ENCODE results near the gene CHRNB1.

The CHRNB1 gene

GRCh38 chr17:7444682-7445618 lies at the start of gene CHRNB1:
Gene CHRNB1, plus strand, starts transcription at chr17:7445061. Its CDS starts 67 bp downstream, at chr17:7445128.
- no peak for DNase-seq

- DNase-seq = no peak
These were observed 48.7 kb upstream of the CHRNB1 start for GRCh38 chr17:7396147-7396546.

GRCh38 chr17:7398612-7399011 lies 46.2 kb upstream of the CHRNB1 start:
- DNase-seq = no peak

DNA sequence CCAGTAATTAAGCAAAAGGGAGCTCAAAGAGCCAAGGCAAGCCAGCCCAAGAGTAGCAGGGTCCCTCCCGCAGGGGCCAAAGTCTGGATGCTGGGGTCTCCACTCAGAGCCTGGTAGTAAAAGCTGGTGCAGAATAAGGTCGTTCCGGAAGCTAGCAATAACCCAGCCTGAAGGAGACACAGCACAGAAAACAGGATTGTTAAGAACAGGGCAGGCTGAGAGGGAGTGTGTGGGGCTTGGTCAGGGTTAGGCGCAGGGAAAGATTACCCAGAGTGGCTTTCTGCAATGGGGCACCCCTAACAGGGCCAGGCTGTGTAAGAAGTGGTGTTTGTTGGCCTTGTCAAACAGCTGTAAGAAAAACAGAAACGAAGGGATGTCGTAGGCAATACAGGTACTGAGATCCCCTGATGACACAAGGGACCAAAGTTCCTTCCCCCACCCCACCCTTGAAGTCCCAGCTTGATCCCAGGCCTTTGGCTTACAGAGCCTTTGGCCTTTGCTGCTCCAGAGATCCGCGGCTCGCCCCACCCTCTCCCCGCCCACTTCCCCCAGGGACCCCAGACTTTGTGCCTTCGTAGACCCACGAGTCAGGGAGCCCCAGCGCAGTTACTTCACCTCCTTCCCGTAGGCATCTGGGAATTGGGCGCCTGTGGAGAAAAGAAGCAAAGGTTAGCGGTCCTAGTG lies 41.7 kb upstream of the CHRNB1 start:
- peak; percentile 22 for DNase-seq

- no peak for DNase-seq
These were observed 41.2 kb upstream of the CHRNB1 start for GRCh38 chr17:7403727-7403976.

- peak; percentile 97 for DNase-seq
These were observed 40.7 kb upstream of the CHRNB1 start, which contains the start of gene TMEM256 for GRCh38 chr17:7403977-7404736. Gene TMEM256, minus strand, starts transcription at chr17:7404097. Its CDS starts 13 bp downstream, at chr17:7404084.

GRCh38 chr17:7404737-7405349 lies 40.0 kb upstream of the CHRNB1 start:
- peak; percentile 83 for DNase-seq

DNA sequence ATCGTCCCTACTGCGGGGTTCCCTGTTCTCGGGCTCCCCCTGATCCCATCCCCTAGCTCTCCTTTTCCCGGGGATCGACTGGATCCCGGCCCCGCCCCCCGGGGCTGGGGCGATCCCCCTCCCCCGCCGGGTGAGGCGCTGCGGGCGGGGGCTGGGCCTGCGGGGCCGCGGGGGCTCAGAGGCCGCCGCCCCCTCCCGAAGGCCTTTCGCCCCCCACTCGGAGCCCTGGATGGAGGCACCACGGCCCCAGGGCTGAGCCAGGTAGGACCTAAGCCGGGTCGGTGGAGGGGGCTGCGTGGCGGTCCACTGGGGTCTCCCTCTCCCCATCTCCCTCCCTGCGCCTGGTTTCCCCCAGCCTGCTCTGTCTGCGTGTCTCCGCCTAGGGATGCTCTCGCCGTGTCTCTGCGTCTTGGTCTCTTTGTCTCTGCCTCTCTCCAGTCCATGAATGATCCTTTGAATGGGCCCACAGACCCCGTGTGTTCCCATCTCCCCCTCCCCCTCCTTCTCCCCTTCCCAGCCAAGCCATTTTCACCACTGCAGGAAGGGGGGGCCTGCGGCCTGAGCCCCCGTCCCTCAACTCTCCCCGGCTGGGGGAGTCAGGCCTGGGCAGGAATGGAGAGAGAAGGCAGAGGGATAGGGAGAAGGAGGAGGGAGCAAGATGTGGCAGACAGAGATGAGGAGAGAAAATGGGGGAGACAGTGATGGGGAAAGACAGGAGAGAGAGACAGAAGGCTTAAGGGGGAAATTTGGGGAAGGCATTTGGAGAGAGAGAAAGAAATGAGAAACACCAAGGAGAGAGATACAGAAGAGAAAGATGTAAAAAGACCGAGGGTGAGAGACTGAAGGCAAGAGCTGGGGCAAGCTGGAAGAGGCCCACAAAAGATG lies 39.3 kb upstream of the CHRNB1 start:
- DNase-seq = no peak

DNA sequence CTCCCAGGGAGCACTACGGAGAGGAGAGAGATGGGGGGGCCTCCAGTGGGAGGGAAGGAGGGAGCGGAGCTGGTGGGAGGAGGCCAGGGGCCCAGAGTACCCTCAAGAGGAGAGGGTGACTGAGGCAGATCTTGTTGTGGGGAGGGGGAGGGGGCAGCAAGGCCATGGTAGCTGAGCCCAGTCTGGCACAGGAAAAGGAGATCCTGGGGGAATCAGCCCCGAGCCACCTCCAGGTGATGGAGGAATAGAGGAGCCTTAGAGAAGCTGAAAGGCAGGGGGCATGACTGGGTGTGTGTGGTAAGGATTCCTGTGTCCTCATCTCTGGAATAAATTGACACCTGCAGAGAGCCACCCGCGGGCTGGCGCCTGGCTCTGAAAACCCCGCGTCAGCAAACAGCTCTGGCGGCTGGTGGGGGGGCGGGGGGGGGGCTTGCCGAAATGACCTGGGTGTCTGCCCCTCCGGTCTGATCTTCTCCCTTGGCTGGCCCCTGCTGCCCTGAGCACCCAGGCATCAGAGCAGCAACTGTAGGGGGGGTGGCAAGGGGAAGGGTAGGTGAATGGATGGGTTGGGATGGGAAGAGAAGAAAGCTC lies 38.5 kb upstream of the CHRNB1 start:
- no peak for DNase-seq

GRCh38 chr17:7407082-7407481 lies 37.8 kb upstream of the CHRNB1 start:
- no peak for DNase-seq

DNA sequence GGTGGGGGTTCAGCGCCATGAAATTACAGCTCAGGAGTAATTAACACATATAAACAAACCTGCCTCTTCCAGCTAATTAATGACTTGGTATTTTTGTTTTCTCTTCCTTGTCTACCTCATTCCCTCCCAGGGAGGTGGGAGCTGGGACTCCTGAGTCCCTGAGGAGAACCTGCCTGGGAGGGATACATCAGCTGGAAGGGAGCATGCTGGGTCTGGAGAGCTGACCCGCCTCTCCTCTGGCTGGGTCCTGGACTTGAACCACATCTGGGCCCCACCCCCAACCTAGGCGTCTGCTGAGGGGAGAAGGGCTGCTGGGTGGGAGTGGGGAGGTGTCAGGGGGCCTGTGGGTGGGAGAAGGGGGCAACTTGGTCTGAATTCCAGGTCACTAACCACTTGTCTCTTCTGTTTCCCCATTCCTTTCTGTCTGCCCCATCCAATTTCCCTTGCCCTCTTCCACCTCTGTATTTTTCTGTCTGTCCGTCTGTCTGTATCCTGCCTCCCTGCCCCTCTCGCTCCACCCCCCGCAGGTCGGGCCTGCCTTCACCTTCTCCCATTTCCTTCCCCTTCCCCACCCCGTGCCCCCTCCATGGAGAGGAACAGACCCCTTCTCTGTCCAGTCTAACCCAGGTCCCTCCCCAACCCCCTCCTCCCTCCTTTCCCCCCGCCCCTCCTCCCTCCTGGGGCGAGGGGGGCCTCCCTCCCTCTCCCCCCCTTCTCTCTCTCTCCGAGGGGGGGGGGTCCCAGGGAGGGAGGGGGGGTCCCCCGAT lies 37.2 kb upstream of the CHRNB1 start, which contains the start of gene NLGN2:
Gene NLGN2 (plus strand): TSS at position 361 of the 767 bp plus-strand sequence. CDS start 411 bp downstream, outside the sequence.
- DNase-seq = no peak

DNA sequence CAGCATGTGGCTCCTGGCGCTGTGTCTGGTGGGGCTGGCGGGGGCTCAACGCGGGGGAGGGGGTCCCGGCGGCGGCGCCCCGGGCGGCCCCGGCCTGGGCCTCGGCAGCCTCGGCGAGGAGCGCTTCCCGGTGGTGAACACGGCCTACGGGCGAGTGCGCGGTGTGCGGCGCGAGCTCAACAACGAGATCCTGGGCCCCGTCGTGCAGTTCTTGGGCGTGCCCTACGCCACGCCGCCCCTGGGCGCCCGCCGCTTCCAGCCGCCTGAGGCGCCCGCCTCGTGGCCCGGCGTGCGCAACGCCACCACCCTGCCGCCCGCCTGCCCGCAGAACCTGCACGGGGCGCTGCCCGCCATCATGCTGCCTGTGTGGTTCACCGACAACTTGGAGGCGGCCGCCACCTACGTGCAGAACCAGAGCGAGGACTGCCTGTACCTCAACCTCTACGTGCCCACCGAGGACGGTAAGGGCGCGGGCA lies 36.6 kb upstream of the CHRNB1 start:
- peak; percentile 51 for DNase-seq

DNA sequence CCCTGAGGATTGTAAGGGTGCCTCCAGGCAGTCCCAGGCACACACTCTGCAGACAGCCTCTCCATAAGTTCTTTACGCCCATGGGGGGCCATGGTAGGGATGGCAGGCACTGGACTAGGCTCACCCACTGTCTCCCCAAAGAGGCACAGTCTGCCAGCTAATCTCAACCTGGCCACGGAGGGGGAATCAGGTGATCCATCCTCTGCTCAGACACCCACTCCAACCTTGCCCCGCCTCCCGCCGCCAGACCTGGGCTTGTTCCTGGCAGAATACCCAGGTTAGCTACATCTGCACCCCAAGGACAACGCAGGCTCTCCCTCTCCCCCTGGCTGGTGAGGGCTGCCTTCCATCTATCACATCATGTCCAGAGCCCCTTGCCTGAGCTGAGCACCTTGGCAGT lies 36.0 kb upstream of the CHRNB1 start:
- DNase-seq = no peak

- no peak for DNase-seq
These were observed 35.1 kb upstream of the CHRNB1 start for GRCh38 chr17:7409716-7410115.

- no peak for DNase-seq
These were observed 34.0 kb upstream of the CHRNB1 start for GRCh38 chr17:7410634-7411426.

DNA sequence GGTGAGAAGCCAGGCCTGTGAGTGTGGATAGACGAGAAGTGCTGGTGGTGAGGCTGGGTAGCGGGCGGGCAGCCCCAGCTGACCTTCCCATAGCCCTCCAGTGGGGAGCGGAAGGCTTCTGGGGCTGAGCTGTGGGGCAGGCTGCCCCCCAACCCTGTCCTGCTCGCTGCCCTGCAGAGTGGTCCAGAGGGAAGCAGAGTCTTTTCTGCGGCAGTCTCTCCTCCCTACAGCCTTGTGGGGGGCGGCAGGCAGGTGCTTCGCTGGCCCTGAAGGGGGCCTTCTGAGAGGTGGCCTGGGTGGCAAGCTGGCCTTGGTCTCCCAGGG lies 33.5 kb upstream of the CHRNB1 start:
- no peak for DNase-seq

DNA sequence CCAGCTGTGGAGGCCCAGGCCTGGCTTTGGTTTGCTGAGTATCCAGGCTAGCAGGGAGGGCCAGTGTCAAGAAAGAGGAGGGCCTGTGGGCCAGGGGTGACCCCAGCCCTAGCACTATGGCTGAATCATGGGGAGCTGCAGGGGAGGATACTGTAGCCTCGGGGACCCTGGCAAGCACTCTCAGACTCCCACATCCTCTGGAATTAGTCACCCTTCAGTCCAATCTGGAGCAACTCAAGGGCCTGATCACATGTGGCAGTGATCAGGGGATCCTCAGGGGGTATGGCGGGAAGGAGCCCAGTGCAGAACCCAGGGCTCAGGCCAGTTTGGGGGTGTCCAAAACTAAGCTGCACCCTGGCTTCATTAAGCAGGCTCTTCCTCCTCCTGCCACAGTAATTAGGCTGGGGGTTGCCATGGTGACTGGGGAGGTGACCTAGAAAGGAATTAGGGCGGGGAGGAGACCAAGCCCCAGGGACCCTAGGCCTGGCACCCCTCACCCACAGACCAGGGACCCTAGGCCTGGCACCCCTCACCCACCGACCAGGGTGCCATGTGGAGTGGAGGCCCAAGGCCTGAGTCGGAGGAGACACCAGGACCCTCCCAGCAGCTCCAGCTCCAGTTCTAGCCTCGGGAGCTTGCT lies 31.4 kb upstream of the CHRNB1 start:
- no peak for DNase-seq

DNA sequence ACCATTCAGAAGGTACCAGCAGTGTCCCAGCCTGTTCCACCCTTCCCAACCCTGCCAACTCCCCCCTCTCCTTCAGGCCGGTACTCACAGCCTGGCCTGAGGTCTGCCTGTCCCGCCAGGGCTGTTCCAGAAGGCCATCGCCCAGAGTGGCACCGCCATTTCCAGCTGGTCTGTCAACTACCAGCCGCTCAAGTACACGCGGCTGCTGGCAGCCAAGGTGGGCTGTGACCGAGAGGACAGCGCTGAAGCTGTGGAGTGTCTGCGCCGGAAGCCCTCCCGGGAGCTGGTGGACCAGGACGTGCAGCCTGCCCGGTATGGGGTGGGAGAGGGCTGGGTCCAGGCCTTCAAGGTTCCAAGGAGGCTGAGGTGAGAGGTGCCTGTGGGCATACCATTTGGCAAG lies 30.0 kb upstream of the CHRNB1 start:
- no peak for DNase-seq

- no peak for DNase-seq
These were observed 29.1 kb upstream of the CHRNB1 start for GRCh38 chr17:7415784-7416183.
